Esophagus squamous epithelium (tissue), 5 donors: ENCODE data around the gene MAML3. TPM values are rescaled to one million over a fixed set of nuclear protein-coding genes. Genes with fewer than 3 reads are reported as not detected.

Source experiments
- DNase-seq: peaks from one replicate; lab custom pipeline; 2025; lab: John Stamatoyannopoulos, UW
- H3K27ac ChIP-seq, 4 donors: fragments of 200-600 bp; sonication (generic); one replicate each; pipeline ENCODE4 v1.5.1; 2016 to 2019; ENCODE audit warnings: mild to moderate bottlenecking in 1 of 4
- H3K27me3 ChIP-seq, 4 donors: fragments of 200-600 bp; sonication (generic); 1 replicate in 3 of 4; 2 replicates in 1 of 4; pipeline versions ENCODE4 v1.5.1 to v1.6.0; 2017 to 2021; ENCODE audit warnings: antibody characterized with exemption in 1 of 4
- H3K36me3 ChIP-seq, 3 donors: fragments of 200-600 bp; sonication (generic); one replicate each; pipeline ENCODE4 v1.5.1; 2016 to 2019
- H3K4me1 ChIP-seq, 3 donors: fragments of 200-600 bp; sonication (generic); one replicate each; pipeline ENCODE4 v1.5.1; 2017 to 2019
- H3K4me3 ChIP-seq, 4 donors: fragments of 200-600 bp; sonication (generic); 1 replicate in 3 of 4; 2 replicates in 1 of 4; pipeline ENCODE4 v1.5.1; 2016 to 2019; ENCODE audit warnings: mild to moderate bottlenecking in 2 of 4, moderate library complexity in 1 of 4
- H3K9me3 ChIP-seq, 3 donors: fragments of 200-600 bp; sonication (generic); one replicate each; pipeline ENCODE4 v1.5.1; 2016 to 2019
- CTCF ChIP-seq, 6 experiments: fragments of 450-650 bp in 4 of 6; fragments of 200-600 bp in 2 of 6; sonication (generic) in 2 of 6; IDR thresholded peaks; one replicate each; pipeline ENCODE4 v1.5.1; 2016 to 2019; ENCODE audit warnings: antibody characterized with exemption in 6 of 6, mild to moderate bottlenecking in 4 of 6, moderate library complexity in 4 of 6
- POLR2A ChIP-seq, 4 donors: fragments of 450-650 bp; IDR thresholded peaks; one replicate each; pipeline ENCODE4 v1.6.1; 2017; ENCODE audit warnings: antibody characterized with exemption in 4 of 4, mild to moderate bottlenecking in 4 of 4, moderate library complexity in 3 of 4
- WGBS, 2 donors: methylation state at CpG; one replicate each; pipeline ENCODE4 v1.1.5; 2018; 5-methylcytosine and 5-hydroxymethylcytosine counted together
- intact Hi-C: fragments of 100-400 bp; cut with DNase I; formaldehyde crosslinking; loops from one replicate; pipeline ENCODE4 v1.15.0; 2022
- total RNA-seq, 4 donors: library from RNA; depleted of rRNA; stranded (reverse); fragments of >200 nt; gene quantifications; one replicate each; pipeline ENCODE4 v1.1.0, GENCODE V29; 2016
- donor health status: DM: yes; HTN: yes; CAD: no.

Gene MAML3
- total RNA-seq, 4 donors from 2014 or later = 6.9 to 14.2 (median 8.9) TPM

GRCh38 chr4:139833151-139833910, 320.7 kb downstream of the MAML3 start:
- DNase-seq = no peak
- 85 to 90% methylated on average over 20 to 21 of the region's 21 CpGs for WGBS, 2 donors
- Histone ChIP-seq H3K36me3 (no peaks in the 10 kb centered on the region), H3K4me3 (no peak overlapping the region), H3K4me1 (peaks cover 0 to 8% (median 0%) of the 10 kb centered on the region in 3 donors), H3K9me3 (no peaks in the 10 kb centered on the region), H3K27ac (no peak overlapping the region), H3K27me3 (no peaks in the 10 kb centered on the region)
- intact Hi-C loops = no loop called here
- TF ChIP-seq POLR2A (IDR thresholded peaks at IDR 0.05) (no peak), CTCF (IDR thresholded peaks at IDR 0.05) (no peak)

GRCh38 chr4:139828966-139829664, 324.9 kb downstream of the MAML3 start:
- no peaks in the 10 kb centered on the region for H3K4me1 ChIP-seq
- no peaks in the 10 kb centered on the region for H3K36me3 ChIP-seq
- TF ChIP-seq POLR2A (IDR thresholded peaks at IDR 0.05) (no peak), CTCF (IDR thresholded peaks at IDR 0.05) (no peak)
- intact Hi-C loops = no loop called here
- H3K27ac ChIP-seq = no peak overlapping the region
- H3K9me3 ChIP-seq = no peaks in the 10 kb centered on the region
- no peak overlapping the region for H3K4me3 ChIP-seq
- DNase-seq = no peak
- 79 to 80% methylated on average over 7 of the region's 7 CpGs for WGBS, 2 donors
- H3K27me3 ChIP-seq = no peaks in the 10 kb centered on the region

GRCh38 chr4:139826426-139826825, 327.6 kb downstream of the MAML3 start:
- intact Hi-C loops = no loop called here
- WGBS, 2 donors = 74 to 90% methylated on average over 7 to 8 of the region's 8 CpGs
- H3K4me1 ChIP-seq = no peaks in the 10 kb centered on the region
- H3K27me3 ChIP-seq = no peaks in the 10 kb centered on the region
- no peaks in the 10 kb centered on the region for H3K36me3 ChIP-seq
- DNase-seq = no peak
- TF ChIP-seq CTCF (IDR thresholded peaks at IDR 0.05) (no peak), POLR2A (IDR thresholded peaks at IDR 0.05) (no peak)
- H3K27ac ChIP-seq = no peak overlapping the region
- no peak overlapping the region for H3K4me3 ChIP-seq
- no peaks in the 10 kb centered on the region for H3K9me3 ChIP-seq

- DNase-seq = no peak
- no peaks in the 10 kb centered on the region for H3K27me3 ChIP-seq
- H3K36me3 ChIP-seq = no peaks in the 10 kb centered on the region
- 75 to 88% methylated on average over 10 to 13 of the region's 13 CpGs for WGBS, 2 donors
- TF ChIP-seq CTCF (IDR thresholded peaks at IDR 0.05) = no peak
- no peak for TF ChIP-seq POLR2A (IDR thresholded peaks at IDR 0.05)
- no peaks in the 10 kb centered on the region for H3K9me3 ChIP-seq
- no peak overlapping the region for H3K27ac ChIP-seq
- no peak overlapping the region for H3K4me3 ChIP-seq
- intact Hi-C loops = no loop called here
- H3K4me1 ChIP-seq = no peaks in the 10 kb centered on the region
These were observed 328.4 kb downstream of the MAML3 start for GRCh38 chr4:139825523-139826014.
